ENCODE measurements around the gene ARHGAP31. TPM values are rescaled to one million over a fixed set of nuclear protein-coding genes. Genes with fewer than 3 reads are reported as not detected.

Gene ARHGAP31
- total RNA-seq, 1 donor: 15.1 TPM

DNA sequence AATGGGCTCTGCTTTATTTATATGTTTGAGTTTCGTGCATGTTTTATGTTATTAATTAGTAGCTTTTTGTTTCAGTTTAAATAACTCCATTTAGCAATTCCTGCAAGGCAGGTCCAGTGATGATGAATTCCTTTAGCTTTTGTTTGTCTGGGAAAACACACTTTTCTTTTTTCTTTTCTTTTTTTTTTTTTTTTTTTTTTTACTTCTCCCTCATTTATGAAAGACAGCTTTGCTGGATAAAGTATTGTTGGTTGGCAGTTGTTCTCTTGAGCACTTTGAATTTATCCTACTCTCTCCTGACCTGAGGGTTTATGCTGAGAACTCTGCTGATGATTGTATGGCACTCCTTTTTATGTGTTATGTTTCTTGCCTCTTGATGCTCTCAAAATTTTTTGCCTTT, 133.5 kb downstream of the ARHGAP31 start:
- TF ChIP-seq, protein P1, sequence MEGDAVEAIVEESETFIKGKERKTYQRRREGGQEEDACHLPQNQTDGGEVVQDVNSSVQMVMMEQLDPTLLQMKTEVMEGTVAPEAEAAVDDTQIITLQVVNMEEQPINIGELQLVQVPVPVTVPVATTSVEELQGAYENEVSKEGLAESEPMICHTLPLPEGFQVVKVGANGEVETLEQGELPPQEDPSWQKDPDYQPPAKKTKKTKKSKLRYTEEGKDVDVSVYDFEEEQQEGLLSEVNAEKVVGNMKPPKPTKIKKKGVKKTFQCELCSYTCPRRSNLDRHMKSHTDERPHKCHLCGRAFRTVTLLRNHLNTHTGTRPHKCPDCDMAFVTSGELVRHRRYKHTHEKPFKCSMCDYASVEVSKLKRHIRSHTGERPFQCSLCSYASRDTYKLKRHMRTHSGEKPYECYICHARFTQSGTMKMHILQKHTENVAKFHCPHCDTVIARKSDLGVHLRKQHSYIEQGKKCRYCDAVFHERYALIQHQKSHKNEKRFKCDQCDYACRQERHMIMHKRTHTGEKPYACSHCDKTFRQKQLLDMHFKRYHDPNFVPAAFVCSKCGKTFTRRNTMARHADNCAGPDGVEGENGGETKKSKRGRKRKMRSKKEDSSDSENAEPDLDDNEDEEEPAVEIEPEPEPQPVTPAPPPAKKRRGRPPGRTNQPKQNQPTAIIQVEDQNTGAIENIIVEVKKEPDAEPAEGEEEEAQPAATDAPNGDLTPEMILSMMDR (IDR thresholded peaks at IDR 0.05; ENCODE audit: insufficient read depth, low read depth, low read length): no peak
- no peak overlapping the region for H3K4me3 ChIP-seq (ENCODE audit: low read depth, low read length)
- DNase-seq (ENCODE audit: low read depth): peak; percentile 7

DNA sequence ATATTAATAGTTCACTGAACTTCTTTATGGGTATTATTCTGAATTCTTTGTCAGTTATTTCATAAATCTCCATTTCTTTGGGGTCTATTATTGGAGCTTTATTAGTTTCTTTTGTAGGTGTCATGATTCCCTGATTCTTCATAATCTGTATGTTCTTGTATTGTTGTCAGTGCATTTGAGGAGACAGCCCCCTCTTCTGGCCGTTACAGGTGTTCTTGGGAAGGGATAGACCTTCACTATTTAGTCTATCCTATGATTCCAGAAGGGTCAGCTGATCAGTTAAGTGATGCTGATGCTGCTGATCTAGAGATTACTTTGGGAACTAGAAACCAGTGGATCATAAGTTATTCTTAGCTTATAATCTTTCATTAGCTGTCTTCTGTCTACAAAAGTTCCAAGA, 134.4 kb downstream of the ARHGAP31 start:
- peak; percentile 7 for DNase-seq (ENCODE audit: low read depth)
- no peak overlapping the region for H3K4me3 ChIP-seq (ENCODE audit: low read depth, low read length)
- TF ChIP-seq, protein P1 (IDR thresholded peaks at IDR 0.05; ENCODE audit: insufficient read depth, low read depth, low read length): peak; percentile 17

DNA sequence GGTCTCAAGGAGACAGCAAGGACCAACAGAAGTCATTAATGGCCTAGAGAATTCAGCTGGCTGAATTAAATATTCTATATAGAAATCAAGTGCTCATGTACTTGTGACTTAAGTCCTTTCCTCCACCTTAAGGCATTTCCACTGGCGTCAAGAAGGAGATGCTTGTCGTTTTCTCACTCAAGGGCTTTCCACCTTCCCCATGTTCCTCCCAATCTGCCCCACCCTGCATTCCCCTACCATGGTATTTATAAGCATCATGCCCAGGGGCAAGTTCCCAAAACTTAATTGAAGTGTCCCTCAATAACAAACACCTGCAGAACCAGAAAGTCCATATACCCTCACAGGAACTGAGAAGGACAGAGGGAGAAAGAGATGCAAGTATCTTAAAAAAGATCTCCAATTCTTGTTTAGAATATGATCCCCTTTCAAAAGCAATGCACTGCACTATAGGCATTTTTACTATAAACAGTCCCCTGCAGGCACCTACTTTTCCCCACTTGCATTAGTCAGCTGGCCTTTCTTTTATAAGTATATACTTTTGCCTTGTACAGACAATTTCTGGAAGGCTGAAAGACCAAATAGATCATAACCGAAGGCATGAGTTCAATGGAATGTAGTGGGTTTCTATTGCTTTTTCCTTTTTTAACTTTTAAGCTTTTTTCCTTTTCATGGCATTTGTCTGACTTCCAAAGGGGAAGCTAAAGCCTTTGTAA, 139.6 kb downstream of the ARHGAP31 start:
- no peak for DNase-seq (ENCODE audit: low read depth)
- TF ChIP-seq, protein P1 (IDR thresholded peaks at IDR 0.05; ENCODE audit: insufficient read depth, low read depth, low read length): no peak
- no peak overlapping the region for H3K4me3 ChIP-seq (ENCODE audit: low read depth, low read length)

DNA sequence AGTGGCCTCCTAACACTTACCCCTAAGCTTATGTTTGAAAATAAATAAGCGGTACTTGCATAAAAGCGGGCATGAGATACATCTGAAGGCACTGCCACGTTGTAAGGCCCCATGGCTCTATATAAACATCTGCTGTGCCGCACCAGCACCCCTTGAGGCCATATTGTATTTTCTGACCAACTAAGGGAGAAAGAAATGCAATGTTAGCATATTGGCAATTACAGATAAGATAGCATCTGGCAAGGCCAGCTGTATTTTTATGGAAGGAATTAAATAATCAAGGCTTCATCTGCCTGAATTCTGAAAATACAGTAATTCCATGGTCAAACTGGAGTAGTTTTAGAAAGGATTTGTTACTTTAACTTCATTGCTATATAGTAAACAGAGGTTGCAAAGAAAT, 140.5 kb downstream of the ARHGAP31 start:
- no peak for DNase-seq (ENCODE audit: low read depth)
- TF ChIP-seq, protein P1 (IDR thresholded peaks at IDR 0.05; ENCODE audit: insufficient read depth, low read depth, low read length): no peak
- no peak overlapping the region for H3K4me3 ChIP-seq (ENCODE audit: low read depth, low read length)

DNA sequence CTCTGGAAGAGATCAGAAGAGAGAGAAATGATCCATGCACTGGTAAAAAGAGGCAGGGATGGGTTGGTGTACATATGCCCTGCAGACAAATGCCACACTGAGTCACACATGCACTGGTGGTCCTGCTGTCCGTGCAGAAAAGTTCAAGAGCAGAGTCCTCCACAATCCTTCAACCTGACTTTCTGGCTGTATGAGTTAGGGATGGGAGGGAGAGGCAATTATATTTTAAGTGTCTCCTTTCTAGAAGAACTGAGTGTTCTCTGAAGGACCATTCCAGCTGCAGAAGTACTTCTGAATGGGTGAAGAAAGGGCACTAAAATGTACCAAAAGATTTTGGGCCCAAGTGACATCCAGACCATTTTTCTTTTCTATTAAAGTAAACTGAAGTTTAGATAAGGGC, 142.8 kb downstream of the ARHGAP31 start:
- DNase-seq (ENCODE audit: low read depth): no peak
- H3K4me3 ChIP-seq (ENCODE audit: low read depth, low read length): no peak overlapping the region
- TF ChIP-seq, protein P1 (IDR thresholded peaks at IDR 0.05; ENCODE audit: insufficient read depth, low read depth, low read length): no peak

DNA sequence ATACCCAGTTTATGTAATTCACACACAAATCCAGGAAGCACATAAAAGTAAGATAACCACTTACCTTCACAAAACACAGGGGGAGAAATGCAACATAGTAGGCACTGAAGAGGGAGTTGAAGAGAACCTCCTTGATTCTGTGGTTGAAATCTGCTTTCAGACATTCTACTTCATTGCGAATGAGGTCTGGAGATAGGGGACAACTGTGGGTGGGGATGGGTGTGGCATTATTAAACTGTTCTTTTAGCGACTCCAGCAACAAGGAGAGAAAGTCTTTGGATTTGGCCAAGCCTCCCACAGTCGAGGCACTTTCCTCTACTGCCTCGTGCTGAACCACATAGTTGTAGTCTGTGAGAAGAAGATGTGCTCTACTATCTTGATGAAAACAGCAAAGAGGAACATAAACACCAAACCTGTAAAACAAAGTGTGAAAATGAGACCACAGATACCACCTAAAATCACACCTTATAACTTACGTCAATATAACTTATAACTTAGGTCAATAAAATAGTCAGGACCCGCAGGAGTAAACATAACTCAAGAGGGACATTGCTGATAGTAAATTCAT, 143.6 kb downstream of the ARHGAP31 start:
- DNase-seq (ENCODE audit: low read depth): no peak
- H3K4me3 ChIP-seq (ENCODE audit: low read depth, low read length): no peak overlapping the region
- TF ChIP-seq, protein P1 (IDR thresholded peaks at IDR 0.05; ENCODE audit: insufficient read depth, low read depth, low read length): no peak

All from fibroblast of villous mesenchyme (primary cell).